AG04449 (cell line): ENCODE results near the gene ZNF500.

ENCODE experiments used
- CTCF ChIA-PET: fragments of 350-600 bp; formaldehyde crosslinking; extraction: SDS; loops from one replicate; lab custom pipeline; 2021; ENCODE audit warnings: antibody characterized with exemption; lab: Yijun Ruan, JAX
- POLR2A ChIA-PET: fragments of 400-600, 350-600 bp; formaldehyde crosslinking; extraction: SDS; loops from one replicate; lab custom pipeline; 2020; ENCODE audit warnings: antibody characterized with exemption, inconsistent platforms; lab: Yijun Ruan, JAX
- DNase-seq: peaks from one replicate; pipeline ENCODE4 v3.0.0-alpha.2; 2010; ENCODE audit warnings: low read depth, low spot score
- H3K4me3 ChIP-seq: 2 replicates; pipeline ENCODE4 v1.5.1; 2011; ENCODE audit warnings: low read depth, mild to moderate bottlenecking, control low read depth, low read length
- TF ChIP-seq, protein P1 (sequence below): IDR thresholded peaks from one replicate; pipeline ENCODE4 v1.5.1; 2011; ENCODE audit warnings: mild to moderate bottlenecking, moderate library complexity, low read length, control low read depth, inconsistent platforms; ENCODE audit not compliant: insufficient read depth; ENCODE audit errors: missing control alignments

Gene ZNF500

DNA sequence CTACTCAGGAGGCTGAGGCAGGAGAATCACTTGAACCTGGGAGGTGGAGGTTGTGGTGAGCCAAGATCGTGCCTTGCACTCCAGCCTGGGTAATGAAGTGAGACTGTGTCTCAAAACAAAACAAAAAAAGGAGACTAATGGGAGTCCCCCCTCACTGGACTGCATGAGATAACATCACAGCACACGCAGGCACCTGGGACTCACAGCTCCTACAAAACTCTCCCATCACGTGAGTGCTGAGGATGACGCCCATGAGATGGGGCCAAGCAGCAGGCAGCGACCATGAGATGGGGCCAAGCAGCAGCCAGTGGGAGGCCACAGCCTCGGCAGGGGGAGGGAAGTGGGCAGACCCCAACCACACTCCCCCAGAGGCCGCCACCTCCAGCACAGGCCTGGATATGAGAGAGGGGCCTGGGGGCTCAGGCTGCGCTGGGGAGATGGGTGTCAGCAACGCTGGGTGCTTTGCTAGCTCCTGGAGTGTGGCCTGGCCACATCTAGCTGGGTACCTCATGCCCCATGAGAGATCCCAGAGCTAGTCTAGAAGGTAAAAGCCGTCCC is 17.2 kb downstream of the ZNF500 start:
- TF ChIP-seq, protein P1, sequence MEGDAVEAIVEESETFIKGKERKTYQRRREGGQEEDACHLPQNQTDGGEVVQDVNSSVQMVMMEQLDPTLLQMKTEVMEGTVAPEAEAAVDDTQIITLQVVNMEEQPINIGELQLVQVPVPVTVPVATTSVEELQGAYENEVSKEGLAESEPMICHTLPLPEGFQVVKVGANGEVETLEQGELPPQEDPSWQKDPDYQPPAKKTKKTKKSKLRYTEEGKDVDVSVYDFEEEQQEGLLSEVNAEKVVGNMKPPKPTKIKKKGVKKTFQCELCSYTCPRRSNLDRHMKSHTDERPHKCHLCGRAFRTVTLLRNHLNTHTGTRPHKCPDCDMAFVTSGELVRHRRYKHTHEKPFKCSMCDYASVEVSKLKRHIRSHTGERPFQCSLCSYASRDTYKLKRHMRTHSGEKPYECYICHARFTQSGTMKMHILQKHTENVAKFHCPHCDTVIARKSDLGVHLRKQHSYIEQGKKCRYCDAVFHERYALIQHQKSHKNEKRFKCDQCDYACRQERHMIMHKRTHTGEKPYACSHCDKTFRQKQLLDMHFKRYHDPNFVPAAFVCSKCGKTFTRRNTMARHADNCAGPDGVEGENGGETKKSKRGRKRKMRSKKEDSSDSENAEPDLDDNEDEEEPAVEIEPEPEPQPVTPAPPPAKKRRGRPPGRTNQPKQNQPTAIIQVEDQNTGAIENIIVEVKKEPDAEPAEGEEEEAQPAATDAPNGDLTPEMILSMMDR: no peak
- H3K4me3 ChIP-seq: no peak overlapping the region
- DNase-seq: no peak
- ChIA-PET POLR2A (no interaction called here), CTCF (no interaction called here)

DNA sequence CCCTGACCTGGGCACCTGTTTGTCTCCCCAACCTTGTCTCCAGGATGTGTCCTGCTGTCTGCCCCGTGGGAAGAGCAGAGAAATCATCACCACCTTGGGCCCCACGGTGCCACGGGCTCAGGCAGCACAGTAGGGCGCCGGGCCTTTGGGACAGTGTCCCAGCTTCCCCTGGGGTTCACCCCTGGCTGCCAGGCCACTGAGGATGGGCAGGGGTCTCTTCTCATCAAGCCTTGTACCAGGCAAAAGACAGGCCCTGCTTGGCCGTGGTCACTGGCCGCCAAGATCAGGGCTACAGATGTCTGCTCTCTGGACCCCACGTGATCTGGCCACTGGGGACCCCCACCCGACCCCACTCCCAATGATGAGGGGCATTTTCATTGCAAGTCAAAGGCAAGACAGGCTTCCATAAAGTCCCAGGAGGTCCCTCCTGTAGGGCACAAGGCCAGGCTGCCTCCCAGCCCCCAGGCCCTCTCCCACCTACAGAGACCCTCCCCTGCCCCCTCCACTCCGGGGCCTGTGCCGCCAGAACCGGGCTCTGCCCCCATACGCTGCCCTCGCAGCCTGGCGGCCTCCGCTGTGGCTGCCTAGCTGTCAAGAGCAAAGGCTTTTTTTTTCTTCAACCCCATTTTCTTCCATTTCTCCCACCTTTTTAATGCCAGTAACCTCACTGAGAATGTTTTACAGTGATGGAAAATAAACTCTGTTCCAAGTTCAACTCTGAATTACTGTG is 18.1 kb downstream of the ZNF500 start:
- ChIA-PET CTCF (no interaction called here), POLR2A (no interaction called here)
- TF ChIP-seq, protein P1: no peak
- DNase-seq: no peak
- H3K4me3 ChIP-seq: no peak overlapping the region

DNA sequence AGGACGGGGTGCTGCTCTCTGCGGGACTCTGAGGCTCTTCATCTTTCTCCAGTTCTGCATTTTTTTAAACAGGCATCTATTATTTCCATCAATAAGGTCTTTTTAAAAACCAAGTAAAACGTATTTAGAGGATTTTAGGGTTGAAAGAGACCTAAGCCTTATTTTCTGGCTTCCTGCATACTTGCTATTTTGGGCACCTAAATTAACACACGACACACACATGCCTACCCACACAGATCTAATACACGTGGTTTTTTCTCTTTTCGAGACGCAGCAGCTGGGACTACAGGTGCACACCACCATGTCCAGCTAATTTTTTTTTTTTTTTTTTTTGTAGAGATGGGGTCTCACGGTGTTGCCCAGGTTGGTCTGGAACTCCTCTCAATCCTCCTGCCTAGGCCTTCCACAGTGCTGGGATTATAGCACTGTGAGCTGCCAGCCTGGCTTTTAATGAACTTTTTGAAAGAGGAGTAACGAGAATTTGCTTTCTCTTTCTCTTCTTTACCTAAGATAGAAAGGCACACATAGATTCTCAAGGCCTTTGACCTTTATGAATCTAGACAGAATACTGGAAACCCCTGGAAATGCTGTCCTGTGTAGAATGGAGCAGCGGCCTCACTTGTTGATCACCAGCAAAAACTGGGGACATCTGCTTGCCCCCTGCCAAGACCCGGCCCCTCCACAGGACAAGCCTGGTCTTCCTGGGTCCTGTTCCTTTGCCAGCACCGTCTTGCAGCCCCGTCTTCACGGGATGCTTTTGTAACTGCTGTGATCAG is 18.9 kb downstream of the ZNF500 start:
- TF ChIP-seq, protein P1: no peak

DNA sequence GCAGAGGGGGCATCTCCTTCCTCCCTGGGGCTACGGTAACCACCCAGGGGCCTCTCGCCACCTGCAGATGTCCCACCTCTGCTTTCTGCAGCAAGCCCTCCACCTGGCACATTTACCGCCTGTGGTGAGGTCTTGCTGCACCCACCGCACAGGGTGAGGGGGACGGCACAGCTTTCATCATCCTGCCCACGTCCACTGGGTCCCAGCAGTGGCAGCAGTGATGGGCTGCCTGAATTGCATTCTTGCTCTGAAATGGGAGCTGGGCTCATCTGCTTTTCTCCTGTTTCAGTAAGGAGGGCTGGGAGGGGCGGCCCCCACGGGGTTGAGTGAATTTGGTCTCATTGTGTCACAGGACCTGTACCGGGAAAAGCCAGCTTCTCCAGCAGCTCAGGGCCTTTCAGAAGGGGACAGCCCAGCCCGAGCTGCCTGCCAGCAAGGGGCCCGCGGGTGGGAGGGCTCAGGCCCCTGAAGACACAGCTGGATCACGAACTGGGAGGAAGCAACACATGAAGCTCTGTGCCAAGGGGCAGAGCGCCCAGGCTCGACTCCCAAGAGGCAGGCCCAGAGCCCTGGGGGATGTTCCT is 19.9 kb downstream of the ZNF500 start:
- no peak for DNase-seq
- ChIA-PET POLR2A (interaction anchor here (0.6 to 4.1 kb wide), 4 partner anchors 8 to 56 kb away, joined by 3 to 15 read pairs (median 3); partner anchors contain the start of genes ANKS3, DNAAF8 and ROGDI), CTCF (no interaction called here)
- no peak overlapping the region for H3K4me3 ChIP-seq
- TF ChIP-seq, protein P1: no peak

More for the DNA sequence above, 18.9 kb downstream of the ZNF500 start:
- no peak overlapping the region for H3K4me3 ChIP-seq
- ChIA-PET CTCF (no interaction called here), POLR2A (interaction anchor here (0.5 to 4.1 kb wide), 3 partner anchors 14 to 76 kb away, joined by 3 to 15 read pairs (median 3); partner anchors contain the start of genes ANKS3, DNAAF8 and ROGDI)
- no peak for DNase-seq

DNA sequence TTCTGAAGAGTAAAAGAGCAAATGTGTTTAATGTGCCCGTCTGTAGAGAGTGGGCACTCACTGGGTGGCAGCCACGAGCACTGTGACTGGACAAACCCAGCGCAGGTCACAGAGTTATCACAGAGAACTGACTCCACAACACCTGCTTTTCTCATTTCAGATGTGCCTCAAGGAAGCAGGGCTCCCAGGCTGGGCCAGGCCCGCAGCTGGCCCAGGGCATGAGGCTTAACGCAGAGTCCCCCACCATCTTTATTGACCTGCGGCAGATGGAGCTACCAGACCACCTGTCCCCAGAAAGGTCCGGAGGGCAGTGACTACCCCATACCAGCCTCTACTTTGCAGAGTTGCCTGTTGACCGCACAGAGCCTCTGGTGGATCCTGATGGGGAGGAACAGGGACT is 20.7 kb downstream of the ZNF500 start:
- DNase-seq: no peak

More for the DNA sequence above, 20.7 kb downstream of the ZNF500 start:
- ChIA-PET CTCF (no interaction called here), POLR2A (interaction anchor here (1.0 to 4.1 kb wide), 2 partner anchors 10 to 12 kb away, joined by 3 to 15 read pairs; partner anchors contain the start of genes ANKS3 and DNAAF8)
- H3K4me3 ChIP-seq: no peak overlapping the region
- TF ChIP-seq, protein P1: no peak
